ENCODE data around the gene BCL2A1. TPM values are rescaled to one million over a fixed set of nuclear protein-coding genes. Genes with fewer than 3 reads are reported as not detected.
"Not testable (repeated sequence)": the region's sequence is repeated elsewhere in the genome, so short reads cannot be mapped to it uniquely, and the experiment has no call there.

The BCL2A1 gene
- total RNA-seq, 4 donors from 2014 or later = 0.97 to 12.6 (median 1.3) TPM; not detected in 1

- Histone ChIP-seq H3K27ac (no peak overlapping the region), H3K36me3 (no peaks in the 10 kb centered on the region), H3K4me3 (no peak overlapping the region), H3K27me3 (no peaks in the 10 kb centered on the region), H3K9me3 (no peaks in the 10 kb centered on the region), H3K4me1 (no peaks in the 10 kb centered on the region)
- no peak for DNase-seq
- TF ChIP-seq CTCF (IDR thresholded peaks at IDR 0.05) = no peak
- TF ChIP-seq POLR2A (IDR thresholded peaks at IDR 0.05) = no peak
- intact Hi-C loops (cut with DNase I; ENCODE audit: low total_unique reads) = no loop called here
Observed at GRCh38 chr15:79964232-79964805, 6.7 kb downstream of the BCL2A1 start.

DNA sequence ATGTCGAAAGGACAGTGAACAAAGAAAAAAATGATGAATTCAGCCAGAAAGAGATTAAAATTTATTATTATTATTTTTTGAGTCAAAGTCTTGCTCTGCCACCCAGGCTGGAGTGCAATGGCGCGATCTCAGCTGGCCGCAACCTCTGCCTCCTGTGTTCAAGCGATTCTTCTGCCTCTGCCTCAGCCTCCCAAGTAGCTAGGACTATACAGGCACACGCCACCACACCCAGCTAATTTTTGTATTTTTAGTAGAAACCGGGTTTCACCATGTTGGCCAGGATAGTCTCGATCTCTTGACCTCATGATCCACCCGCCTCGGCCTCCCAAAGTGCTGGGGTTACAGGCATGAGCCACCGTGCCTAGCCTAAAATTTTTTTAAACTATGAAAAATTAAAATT is 8.1 kb downstream of the BCL2A1 start:
- H3K36me3 ChIP-seq; H3K9me3 ChIP-seq; H3K4me1 ChIP-seq; H3K4me3 ChIP-seq; H3K27me3 ChIP-seq; H3K27ac ChIP-seq; DNase-seq; intact Hi-C loops (cut with DNase I; ENCODE audit: low total_unique reads): not testable (repeated sequence)

DNA sequence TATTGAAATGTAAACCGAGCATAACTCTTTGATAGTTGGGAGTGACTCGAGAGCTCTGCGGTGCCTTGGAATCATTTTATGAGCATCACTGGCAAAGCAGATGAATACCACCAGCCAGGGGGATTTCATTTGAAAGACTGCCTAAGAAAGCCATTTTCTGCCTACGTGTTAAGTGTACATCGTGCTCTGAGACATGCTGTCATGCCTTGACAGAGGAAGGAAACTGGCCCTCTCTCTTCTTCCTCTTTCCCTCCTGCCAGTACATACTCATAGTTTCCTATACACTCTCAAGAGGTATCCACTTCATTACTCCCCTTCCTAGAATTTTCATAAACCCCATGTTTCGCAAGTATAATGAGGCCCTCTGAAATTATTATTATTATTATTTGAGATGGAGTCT is 8.8 kb downstream of the BCL2A1 start:
- Histone ChIP-seq H3K9me3 (no peaks in the 10 kb centered on the region), H3K4me1 (no peaks in the 10 kb centered on the region), H3K27ac (no peak overlapping the region), H3K36me3 (no peaks in the 10 kb centered on the region), H3K4me3 (no peak overlapping the region), H3K27me3 (no peaks in the 10 kb centered on the region)
- DNase-seq = no peak
- intact Hi-C loops (cut with DNase I; ENCODE audit: low total_unique reads) = no loop called here
- TF ChIP-seq CTCF (IDR thresholded peaks at IDR 0.05) (no peak), POLR2A (IDR thresholded peaks at IDR 0.05) (no peak)

DNA sequence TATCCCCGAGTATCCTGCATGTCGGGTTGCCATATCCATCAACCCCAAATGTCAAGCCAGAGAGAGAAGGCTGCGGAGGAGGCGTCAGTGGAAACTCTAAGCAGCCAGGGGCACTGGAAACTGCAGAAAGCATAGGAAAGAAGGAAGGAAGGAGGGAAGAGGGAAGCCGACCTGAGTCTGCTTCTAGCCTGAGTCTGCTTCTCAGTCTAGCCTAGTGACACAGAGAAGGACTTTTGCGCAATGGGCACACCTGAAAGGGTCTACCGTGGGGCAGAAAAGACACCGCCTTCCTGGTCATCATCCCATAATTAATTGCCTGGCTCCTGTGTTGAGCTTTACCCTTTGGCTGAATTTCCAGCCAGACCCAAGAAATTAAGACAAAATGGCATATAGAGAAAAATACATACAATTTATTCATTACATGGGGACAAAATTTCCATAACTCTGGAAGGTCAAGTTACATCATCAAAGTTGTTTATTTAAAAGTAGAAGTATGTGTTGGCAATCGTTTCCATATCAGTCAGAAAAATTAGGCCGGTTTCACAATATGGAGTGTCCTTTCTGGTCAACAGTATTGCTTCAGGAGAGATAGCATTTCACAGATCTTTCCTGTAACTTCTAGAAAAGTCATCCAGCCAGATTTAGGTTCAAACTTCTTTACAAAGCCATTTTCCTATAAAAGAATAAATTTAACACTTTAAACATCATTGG is 10.3 kb downstream of the BCL2A1 start:
- H3K4me3 ChIP-seq = no peak overlapping the region
- H3K9me3 ChIP-seq = no peaks in the 10 kb centered on the region
- TF ChIP-seq POLR2A (IDR thresholded peaks at IDR 0.05) (no peak), CTCF (IDR thresholded peaks at IDR 0.05) (no peak)
- intact Hi-C loops (cut with DNase I; ENCODE audit: low total_unique reads) = no loop called here
- no peak overlapping the region for H3K27ac ChIP-seq
- no peaks in the 10 kb centered on the region for H3K27me3 ChIP-seq
- H3K36me3 ChIP-seq = no peaks in the 10 kb centered on the region
- H3K4me1 ChIP-seq = no peaks in the 10 kb centered on the region
- no peak for DNase-seq

- Histone ChIP-seq H3K4me1 (no peaks in the 10 kb centered on the region), H3K27ac (no peak overlapping the region), H3K27me3 (no peaks in the 10 kb centered on the region), H3K4me3 (no peak overlapping the region), H3K36me3 (no peaks in the 10 kb centered on the region), H3K9me3 (no peaks in the 10 kb centered on the region)
- DNase-seq = no peak
- intact Hi-C loops (cut with DNase I; ENCODE audit: low total_unique reads) = no loop called here
- TF ChIP-seq CTCF (IDR thresholded peaks at IDR 0.05) (no peak), POLR2A (IDR thresholded peaks at IDR 0.05) (no peak)
Observed at GRCh38 chr15:79957741-79958140, 13.3 kb downstream of the BCL2A1 start.

All from uterus (tissue), 4 donors.